SIG-M5 treated with dmso at 0.1 percent for 504 hours (cell line): ENCODE measurements around the gene RASGRP1.

ENCODE experiments used
- DNase-seq: peaks from one replicate; lab custom pipeline; 2025; ENCODE audit not compliant: unreplicated experiment; lab: John Stamatoyannopoulos, UW

RASGRP1 gene

DNA sequence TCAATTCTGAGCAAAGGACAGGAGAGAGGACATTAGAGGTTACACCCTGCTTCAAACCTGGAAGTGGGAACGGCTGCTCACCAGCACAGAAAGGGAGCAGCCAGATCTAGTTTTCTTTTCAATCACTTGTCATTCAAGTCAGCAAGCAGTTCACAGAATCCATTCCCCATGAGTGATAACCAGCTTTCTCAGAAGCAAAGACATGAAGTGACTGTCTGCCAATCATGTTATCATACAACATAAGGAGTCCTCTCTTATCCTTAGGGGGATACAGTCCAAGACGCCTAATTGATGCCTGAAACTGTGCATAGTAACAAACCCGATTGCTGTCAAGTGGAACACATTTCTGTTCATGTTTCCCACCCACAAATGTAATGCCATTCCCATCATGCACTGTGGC lies 56.0 kb downstream of the RASGRP1 start:
- DNase-seq = no peak

DNA sequence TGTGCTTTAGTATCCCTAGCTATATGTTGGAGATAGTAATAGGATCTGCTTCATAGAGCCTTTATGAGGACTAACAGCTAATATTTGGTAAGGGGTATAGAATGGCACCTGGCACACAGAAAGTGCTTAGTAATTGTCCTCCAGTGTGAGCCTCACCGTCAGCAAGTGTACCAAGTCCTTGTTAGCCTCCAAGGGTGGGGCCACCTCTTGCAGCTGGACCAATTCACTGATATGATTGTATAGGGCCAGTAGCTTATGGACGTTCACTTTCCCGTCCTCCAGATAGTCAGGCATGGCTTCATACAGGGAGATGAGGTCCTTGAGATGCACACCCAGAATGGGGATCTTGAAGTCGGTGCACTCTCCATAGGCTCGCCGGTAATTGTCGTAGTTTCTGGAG lies 57.0 kb downstream of the RASGRP1 start:
- DNase-seq = no peak

DNA sequence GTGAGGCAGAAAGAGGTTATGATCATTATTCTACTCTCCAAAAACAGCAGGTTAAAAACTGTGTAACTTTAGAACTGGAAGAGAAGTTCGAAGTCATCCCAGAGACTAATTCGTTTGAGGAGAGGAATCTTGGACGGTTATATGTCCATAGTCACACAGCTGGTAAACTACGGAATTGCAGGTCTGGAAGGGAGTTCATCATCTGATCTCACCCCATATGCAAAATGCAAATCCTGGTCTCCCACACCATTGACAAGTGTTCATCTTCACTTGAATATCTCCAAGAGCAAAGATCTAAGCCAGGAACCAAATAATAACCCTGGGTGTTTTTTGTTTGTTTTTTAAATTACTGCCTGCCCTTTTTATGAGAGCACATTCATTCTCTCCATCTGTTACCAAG lies 57.6 kb downstream of the RASGRP1 start:
- DNase-seq = no peak

DNA sequence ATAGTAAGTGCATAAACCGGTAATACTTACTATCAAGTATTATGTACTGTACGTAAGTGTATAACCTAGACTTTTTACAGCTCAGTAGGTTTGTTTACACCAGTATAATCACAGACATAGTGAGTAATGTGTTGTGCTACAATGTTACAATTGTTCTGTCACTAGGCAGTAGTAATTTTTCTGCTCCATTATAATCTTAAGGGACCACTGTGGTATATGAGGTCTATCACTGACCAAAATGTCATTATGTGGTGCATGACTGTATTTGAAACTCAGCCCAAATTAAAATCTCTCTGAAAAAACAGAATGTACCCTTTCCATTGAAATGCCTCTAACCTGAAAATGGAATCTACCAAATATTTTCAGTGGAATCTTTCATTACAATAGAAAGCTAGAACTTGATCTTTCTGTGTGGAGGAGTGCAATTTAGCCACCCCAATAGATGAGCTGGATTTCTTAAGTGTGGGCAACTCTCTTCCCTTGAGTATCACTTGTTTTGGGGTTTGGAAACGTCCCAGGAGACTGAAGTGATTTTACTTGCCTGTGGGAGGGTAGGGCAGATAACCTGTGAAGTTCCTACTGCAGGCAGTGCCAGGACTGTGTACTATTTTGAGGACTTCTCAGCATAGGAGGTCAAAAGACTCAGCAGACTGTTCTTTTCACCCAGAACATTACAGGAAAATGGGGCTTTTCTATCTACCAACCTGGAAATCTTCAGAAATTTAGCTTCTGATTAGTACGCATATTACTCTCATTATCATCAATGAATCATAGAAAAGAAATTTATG lies 59.7 kb downstream of the RASGRP1 start:
- DNase-seq = no peak

DNA sequence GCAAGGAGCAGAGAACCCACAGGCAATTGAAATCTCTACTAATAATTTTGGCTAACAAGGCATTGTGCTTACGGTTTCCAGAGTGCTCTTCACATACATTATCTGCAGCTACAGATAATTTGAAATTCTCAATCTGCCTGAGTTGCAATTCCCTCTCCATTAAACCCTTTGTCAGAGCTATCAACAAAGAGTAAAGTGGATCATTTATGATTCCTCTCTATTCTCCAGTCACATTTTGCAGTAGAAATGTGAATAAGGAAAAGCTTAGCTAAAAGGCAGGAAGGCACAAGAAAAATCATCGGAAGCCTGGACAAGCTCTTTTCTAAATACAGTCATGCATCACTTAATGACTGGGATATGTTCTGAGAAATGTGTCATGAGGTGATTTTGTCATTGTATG lies 61.1 kb downstream of the RASGRP1 start:
- no peak for DNase-seq

DNA sequence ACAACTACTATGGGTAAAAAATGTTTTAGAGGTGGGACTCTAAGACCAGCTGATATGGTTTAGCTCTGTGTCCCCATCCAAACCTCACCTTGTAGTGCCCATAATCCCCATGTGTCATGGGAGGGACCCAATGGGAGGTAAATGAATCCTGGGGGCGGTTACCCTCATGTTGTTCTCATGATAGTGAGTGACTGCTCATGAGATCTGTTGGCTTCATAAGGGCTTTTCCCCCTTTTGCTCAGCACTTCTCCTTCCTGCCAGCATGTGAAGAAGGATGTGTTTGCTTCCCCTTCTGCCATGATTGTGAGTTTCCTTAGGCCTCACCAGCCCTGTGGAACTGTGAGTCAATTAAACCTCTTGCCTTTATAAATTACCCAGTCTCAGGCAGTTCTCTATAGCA lies 65.0 kb downstream of the RASGRP1 start:
- no peak for DNase-seq

DNA sequence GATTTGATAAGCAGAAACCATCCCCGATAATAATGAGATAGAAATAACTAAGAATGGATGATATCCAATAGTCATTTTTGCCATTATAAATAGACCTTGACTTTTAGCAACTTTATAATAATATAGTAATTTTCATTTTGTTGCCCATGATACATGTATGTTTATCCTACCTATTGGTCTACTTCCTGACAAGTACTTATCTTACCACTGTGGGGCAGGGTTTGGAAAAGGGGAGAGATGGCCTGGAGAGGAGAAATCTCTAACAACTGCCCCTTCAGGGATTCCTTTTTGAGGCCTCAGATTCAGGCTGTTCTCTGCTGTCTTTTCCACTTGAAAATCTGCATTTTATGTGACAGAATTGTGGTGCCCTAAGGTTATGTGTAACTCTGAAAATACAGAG lies 68.5 kb downstream of the RASGRP1 start:
- no peak for DNase-seq

DNA sequence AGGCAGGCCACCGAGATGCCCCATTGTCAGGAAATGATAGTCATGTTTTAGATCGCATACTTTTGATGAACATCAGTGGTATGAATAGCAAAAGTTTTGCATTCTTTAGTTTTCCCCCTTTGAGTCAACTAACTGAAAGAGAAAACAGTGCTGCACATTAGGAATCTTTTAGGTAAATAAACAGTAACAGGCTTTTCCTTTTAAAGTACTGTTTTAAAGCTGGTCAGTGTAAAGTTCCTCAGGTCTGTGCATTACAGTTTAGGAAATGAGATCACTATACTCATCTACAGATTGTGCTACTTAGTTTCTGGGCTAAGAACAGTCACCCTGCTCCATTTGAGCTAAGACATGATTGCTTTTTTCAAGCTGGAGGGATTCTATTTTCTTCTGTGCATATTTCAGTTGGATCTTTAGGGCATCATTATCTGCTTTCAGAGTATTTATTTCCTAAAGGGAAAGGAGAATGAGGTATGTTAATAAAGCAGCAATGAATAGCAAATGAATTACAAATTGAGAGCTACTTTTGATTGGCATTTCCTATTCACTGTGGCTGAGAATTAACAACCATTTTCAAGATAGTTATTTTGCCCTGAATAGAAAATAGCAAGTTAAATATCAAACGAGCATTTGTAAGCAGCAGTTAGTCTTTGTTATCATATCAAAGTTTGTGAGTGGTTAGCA lies 74.2 kb downstream of the RASGRP1 start:
- DNase-seq = no peak

DNA sequence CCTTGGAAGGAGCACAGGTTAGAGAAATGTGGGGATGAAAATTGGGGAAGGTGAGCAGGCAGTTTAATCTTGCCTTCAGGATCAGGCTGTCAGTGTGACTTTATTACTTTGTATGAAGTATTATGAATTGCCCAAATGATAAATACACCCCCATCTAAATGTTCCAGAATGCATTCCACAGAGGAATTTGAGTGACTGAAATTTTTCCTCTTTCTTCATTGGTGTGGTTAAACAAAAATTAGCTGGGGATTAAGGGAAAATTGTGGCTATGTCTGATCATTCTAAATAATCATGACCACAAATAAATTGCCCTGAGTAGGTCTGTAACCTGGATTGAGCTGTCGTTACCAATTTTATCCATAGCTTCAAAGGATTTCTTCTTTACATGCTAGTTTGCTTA lies 77.2 kb downstream of the RASGRP1 start:
- DNase-seq = no peak

DNA sequence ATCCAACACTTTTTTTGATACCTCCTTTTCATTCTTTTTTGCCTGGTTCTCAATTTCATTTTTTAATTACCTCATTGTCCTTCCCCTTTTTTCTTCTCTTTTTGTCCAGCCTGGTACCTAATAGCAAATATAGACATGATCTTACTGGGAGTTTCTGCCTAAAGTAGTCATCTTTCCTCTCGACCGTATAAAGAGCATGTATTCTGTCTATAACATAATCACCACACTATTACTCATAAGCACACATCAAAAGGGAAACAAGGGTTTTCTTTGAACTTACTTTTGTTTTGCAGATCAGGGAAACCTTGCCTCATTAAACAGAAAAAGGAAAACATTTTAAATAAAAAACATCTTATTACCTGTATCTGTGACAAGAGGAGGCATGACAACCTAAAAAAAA lies 77.7 kb downstream of the RASGRP1 start:
- no peak for DNase-seq

DNA sequence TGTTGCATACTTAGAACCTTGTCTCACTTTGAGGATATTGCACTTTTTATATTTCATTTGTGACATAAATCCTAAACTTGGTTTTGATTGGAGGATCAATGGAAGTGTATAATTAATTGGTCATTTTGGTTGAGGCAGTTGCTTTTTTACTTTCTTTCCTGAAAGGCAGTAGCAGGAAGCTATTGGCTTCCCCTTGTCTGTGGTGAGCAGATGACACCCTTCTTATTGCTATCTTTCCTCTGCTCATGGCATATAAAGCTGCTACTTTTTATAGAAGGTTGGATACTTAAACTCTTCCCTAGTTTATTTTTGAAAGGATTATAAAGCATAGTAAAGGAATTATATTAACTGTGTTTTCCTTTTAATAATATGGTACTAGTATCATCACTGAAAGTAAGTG lies 82.0 kb downstream of the RASGRP1 start:
- DNase-seq = no peak

DNA sequence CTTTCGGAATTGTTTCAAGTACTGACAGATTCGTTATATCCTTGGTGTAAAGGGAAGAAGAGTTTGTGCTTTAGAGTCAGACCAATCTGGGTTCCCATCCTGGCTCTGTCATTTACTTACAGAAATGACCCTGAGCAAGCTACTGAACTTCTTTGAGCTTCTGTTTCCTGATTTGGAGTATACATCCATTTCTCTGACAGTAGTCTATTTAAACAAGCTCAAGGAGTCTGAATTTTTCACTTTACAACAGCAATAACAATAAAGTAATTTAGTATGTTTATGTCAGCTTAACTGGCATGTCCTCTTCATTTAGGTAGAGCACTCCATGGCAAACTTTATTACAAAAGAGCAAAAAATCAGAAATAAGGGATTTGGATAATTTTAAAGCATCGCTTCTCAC lies 82.9 kb downstream of the RASGRP1 start:
- no peak for DNase-seq

DNA sequence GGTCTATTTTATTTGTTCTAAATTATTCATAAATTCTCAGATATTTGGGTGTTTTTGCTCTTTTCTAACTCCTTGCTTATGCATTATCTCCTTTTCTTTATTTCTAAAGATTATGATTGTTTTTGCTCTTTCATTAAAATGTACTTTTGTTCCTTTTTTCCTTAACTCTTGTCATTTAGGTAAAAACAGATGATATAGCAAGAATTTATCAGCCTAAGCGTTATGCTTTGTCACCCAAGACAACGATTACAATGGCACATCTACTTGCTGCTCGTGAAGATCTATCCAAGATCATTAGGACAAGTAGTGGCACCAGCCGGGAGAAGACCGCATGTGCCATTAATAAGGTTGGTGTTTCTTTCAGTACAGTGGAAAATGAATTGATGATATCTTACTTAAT lies 83.5 kb downstream of the RASGRP1 start:
- no peak for DNase-seq

DNA sequence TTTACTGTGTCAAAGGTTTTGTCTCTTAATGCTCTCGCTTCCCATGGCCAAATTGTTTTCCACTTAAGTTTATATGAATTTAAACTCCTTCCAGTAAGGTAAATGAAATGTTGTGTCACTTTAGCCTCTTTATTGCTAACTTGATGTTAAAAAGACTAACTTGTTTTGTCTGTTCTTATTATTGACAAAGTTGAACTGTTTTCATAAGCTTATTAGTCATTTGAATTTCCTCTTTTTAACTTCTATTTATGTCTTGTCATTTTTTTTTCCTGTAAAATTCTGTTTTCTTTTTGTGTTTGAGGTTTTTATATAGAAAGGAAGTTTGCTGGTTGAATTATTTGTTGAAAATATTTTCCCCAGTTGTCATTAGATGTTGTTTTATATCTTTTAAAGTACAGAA lies 84.9 kb downstream of the RASGRP1 start:
- no peak for DNase-seq

DNA sequence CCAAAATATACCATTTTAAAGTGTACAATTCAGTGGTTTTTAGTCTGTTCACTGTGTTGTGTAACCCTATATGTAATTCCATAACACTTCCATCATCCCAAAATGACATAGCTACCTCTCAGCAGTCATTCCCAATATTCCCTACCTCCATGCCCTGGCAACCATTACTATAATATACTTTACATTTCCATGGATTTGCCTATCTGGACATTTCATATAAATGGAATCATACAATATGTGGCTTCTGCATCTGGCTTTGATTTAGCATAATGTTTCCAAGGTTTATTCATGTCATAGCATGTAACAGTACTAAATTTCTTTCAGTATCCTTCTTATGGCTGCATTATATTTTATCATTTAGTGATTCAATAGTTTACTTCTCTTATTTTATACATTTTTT lies 85.3 kb downstream of the RASGRP1 start:
- no peak for DNase-seq

DNA sequence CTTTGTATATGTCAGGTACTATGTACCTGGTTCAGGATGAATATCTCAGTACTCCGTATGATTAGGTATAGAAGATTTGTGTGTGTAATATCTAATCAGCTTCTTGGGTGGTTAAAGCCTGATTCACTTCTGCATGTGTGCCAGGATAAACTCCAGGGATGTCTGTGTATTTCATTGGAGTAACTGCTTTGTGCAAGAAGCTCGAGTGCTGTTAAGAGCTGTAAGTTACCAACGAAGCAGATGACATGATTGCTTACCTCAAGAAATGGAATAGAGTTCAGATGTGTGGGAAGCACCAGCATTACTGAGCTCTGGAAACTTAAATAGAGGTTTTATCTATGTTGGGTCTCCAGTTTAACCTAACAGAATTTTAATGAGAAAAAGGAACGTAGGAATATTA lies 87.0 kb downstream of the RASGRP1 start:
- no peak for DNase-seq

DNA sequence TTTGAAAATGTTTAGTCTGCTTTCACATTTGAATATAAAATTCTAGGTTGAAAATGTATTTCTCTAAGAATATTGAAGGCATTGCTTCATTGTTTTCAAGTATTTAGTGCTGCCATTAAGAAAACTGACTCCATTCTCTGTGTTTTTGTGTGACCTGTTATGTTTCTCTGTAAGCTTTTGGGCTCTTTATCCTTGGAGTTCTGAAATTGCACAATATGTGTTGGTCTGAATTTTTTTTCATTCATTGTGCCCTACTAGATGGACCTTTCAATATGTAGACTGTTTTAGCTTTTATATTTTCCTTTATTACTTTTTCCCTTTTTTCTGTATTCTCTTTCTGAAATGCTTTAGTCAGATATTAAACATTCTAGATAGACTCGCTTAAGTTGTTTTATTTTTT lies 88.5 kb downstream of the RASGRP1 start:
- no peak for DNase-seq

DNA sequence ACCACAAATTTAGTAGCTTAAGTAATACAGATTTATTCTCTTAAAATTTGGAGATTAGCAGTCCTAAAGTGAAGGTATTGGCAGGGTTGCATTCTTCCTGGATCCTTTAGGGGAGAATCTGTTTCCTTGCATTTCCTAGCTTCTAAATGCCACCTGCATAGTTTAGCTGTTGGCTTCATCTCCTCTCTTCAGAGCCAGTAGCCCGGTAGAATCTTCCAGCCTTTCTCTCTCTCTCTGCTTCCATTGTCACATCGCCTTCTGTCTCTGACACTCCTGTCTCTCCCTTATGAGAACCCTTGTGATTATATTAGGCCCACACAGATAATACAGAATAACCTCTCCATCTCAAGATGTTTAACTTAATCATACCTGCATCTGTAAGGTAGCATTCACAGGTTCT lies 89.3 kb downstream of the RASGRP1 start:
- no peak for DNase-seq

DNA sequence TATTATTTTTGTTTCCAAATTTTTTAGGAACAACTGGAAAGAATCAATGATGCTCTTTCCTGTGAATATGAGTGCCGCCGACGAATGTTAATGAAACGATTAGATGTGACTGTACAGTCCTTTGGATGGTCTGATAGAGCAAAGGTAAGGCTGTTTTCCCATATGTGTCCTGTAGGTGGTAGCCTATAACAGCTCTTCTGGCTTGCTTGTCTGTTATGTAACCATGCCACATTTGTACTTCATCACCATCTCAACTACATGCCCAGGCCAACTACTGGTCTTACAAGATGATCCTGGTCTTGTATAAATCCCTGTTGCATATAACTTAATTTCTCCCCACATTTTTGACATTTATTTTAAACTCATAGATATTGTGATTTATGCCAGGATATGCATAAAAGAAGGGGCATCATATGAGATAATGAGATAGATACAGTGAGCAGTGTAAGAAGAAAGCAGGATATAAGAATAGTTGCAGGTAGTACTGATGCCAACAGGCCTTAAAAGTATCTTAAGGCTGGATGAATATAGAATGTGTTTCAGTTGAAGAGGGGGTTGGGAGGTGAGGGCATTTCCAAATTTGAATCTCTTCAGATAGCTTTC lies 90.4 kb downstream of the RASGRP1 start:
- peak; percentile 74 for DNase-seq

DNA sequence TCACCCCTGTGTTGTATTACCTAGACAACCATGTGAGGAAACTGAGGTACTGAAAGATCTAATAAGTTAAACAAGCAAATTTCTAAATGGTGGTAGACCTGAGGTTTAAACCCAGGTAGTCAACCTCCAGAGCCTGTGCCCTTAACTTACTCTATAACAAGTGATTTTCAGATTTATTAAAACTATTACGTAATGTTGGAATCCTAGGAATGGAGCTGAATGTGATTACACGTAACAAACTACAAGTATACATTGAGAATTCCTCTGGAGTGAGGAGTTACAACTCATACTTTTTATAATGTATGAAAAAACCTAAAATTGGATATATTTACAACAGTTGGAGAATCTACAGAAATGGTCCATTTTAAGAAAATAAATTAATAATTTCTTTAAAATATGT lies 92.6 kb downstream of the RASGRP1 start:
- DNase-seq = no peak

DNA sequence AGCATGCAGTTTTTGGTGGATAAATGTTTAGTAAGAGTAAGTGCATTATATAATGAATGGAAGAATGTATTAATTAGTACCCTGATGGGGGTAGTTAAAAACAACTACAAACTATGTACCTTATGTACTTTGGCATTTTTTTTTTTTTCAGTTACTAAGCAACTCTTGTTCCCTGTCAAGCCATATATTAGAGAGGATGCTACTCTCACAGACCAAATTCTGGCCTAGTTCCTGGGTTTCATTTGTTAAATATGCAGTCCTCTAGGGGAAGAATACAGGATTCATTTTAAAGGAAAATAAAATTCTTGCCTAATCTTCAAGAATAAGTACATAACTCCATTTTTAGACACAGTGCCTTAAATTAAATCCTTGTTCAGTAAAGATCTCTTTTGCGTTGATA lies 93.8 kb downstream of the RASGRP1 start:
- no peak for DNase-seq

DNA sequence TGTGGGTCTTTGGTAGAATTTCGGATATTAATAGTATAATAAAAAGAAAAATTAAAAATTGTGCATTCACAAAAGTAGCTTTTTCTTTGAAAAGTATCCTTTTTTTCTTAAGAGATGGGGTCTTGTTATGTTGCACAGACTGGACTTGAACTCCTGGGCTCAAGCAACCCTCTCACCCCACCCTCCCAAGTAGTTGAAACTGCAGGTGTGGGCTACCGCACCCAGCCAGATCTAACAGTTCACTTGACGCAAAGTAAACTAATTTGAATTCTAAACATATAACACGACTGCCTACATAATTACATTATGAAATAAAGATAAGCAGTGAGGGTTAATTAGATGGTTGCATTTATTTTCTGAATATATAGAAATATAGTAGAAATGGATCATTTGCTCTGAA lies 99.9 kb downstream of the RASGRP1 start:
- DNase-seq = no peak
